PC-3 (cell line): ENCODE results near the gene GATA2. TPM values are rescaled to one million over a fixed set of nuclear protein-coding genes. Genes with fewer than 3 reads are reported as not detected.

Experiments used
- ATAC-seq: fragments of 200-7000 bp; cut with Tn5 transposase; 2 replicates; pipeline ENCODE4 v1.9.1; 2020; ENCODE audit warnings: mild to moderate bottlenecking, moderate library complexity
- BruUV-seq: library from RNA; stranded (reverse); fragments of 400-500 nt; replicated peaks from 2 replicates; lab custom pipeline; 2021; lab: Mats Ljungman, UMichigan
- CTCF ChIA-PET: fragments of 300-600 bp; sonication (Branson Sonifier 250); formaldehyde crosslinking; loops from one replicate; lab custom pipeline; 2022; ENCODE audit warnings: antibody characterized with exemption; lab: Charles Lee
- POLR2A ChIA-PET: fragments of 300-600 bp; sonication (Branson Sonifier 250); formaldehyde crosslinking; loops from one replicate; lab custom pipeline; 2022; ENCODE audit warnings: antibody characterized with exemption; ENCODE audit not compliant: unreplicated experiment; lab: Charles Lee
- DNase-seq: peaks from one replicate; pipeline ENCODE4 v3.0.0-alpha.2; 2015
- H2AFZ ChIP-seq: fragments of 300-600 bp; sonication (generic); 2 replicates; pipeline ENCODE4 v1.6.0; 2016; ENCODE audit warnings: antibody characterized with exemption, low read length
- H3F3A ChIP-seq: fragments of 300-600 bp; sonication (generic); one replicate; pipeline ENCODE4 v1.6.0; 2017; ENCODE audit warnings: antibody characterized with exemption, low read length, control low read depth, mild to moderate bottlenecking; ENCODE audit not compliant: unreplicated experiment
- H3K27ac ChIP-seq: fragments of 300-600 bp; sonication (generic); 2 replicates; pipeline ENCODE4 v1.5.1; 2016; ENCODE audit warnings: mild to moderate bottlenecking, low read length
- H3K27me3 ChIP-seq: fragments of 300-600 bp; sonication (generic); 2 replicates; pipeline ENCODE4 v1.6.1; 2016; ENCODE audit warnings: low read length, mixed read lengths
- H3K36me3 ChIP-seq: fragments of 300-600 bp; sonication (generic); 2 replicates; pipeline ENCODE4 v1.6.1; 2016; ENCODE audit warnings: low read depth, mixed run types, low read length, mixed read lengths
- H3K4me1 ChIP-seq: fragments of 300-600 bp; sonication (generic); 2 replicates; pipeline ENCODE4 v1.5.1; 2016; ENCODE audit warnings: low read length; ENCODE audit not compliant: insufficient read depth
- H3K4me2 ChIP-seq: fragments of 300-600 bp; sonication (generic); 2 replicates; pipeline ENCODE4 v1.6.0; 2016; ENCODE audit warnings: low read length
- H3K4me3 ChIP-seq: fragments of 300-600 bp; sonication (generic); 2 replicates; pipeline ENCODE4 v1.5.1; 2016; ENCODE audit warnings: mild to moderate bottlenecking, low read length, mixed read lengths
- H3K79me2 ChIP-seq: fragments of 300-600 bp; sonication (generic); 2 replicates; pipeline ENCODE4 v1.6.1; 2017; ENCODE audit warnings: low read length, mixed read lengths
- H3K9ac ChIP-seq: fragments of 300-600 bp; sonication (generic); 2 replicates; pipeline ENCODE4 v1.6.0; 2016; ENCODE audit warnings: mild to moderate bottlenecking, low read length
- H3K9me2 ChIP-seq: fragments of 300-600 bp; sonication (generic); replicated peaks from 2 replicates; pipeline ENCODE4 v1.6.1; 2016; ENCODE audit warnings: mixed run types, low read length, mixed read lengths
- H3K9me3 ChIP-seq: fragments of 300-600 bp; sonication (generic); 2 replicates; pipeline ENCODE4 v1.6.1; 2016; ENCODE audit warnings: low read length, mixed read lengths
- H4K20me1 ChIP-seq: fragments of 300-600 bp; sonication (generic); 2 replicates; pipeline ENCODE4 v1.6.1; 2016; ENCODE audit warnings: low read length, mixed read lengths
- EZH2 ChIP-seq: fragments of 300-600 bp; sonication (generic); IDR thresholded peaks from one replicate; pipeline ENCODE4 v1.6.1; 2017; ENCODE audit warnings: antibody characterized with exemption, mild to moderate bottlenecking, low read length; ENCODE audit not compliant: unreplicated experiment
- EZH2phosphoT487 ChIP-seq: fragments of 300-600 bp; sonication (generic); IDR thresholded peaks from 2 replicates; pipeline ENCODE4 v1.6.1; 2018; ENCODE audit warnings: mild to moderate bottlenecking, antibody characterized with exemption, low read length, borderline replicate concordance
- intact Hi-C: fragments of 100-400 bp; cut with micrococcal nuclease; formaldehyde crosslinking; loops from 2 replicates; pipeline ENCODE4 v1.9.0; 2023
- total RNA-seq: library from RNA; depleted of rRNA; stranded (reverse); fragments of >200 nt; gene quantifications from 2 replicates; pipeline ENCODE4 v1.2.3, GENCODE V29; 2014
- TF ChIP-seq, protein P1 (sequence below): fragments of 300-600 bp; sonication (generic); conservative IDR thresholded peaks from 2 replicates; pipeline ENCODE4 v1.5.1; 2017; ENCODE audit warnings: antibody characterized with exemption, low read depth, mild to moderate bottlenecking, low read length

Gene GATA2
- total RNA-seq, 1 experiment from 2014 or later = 32.4 TPM

GRCh38 chr3:128523591-128523990, 30.6 kb upstream of the GATA2 start:
- ChIA-PET CTCF (no interaction called here), POLR2A (no interaction called here)
- H3K4me2 ChIP-seq = no peak overlapping the region
- H3K9me2 ChIP-seq = no peaks in the 10 kb centered on the region
- BruUV-seq = no TSS peak
- no peak for ATAC-seq
- H4K20me1 ChIP-seq = no peaks in the 10 kb centered on the region
- H3K27ac ChIP-seq = no peak overlapping the region
- no peak overlapping the region for H3K9ac ChIP-seq
- H3K4me1 ChIP-seq = no peaks in the 10 kb centered on the region
- H3K9me3 ChIP-seq = no peaks in the 10 kb centered on the region
- no peaks in the 10 kb centered on the region for H3F3A ChIP-seq
- TF ChIP-seq EZH2phosphoT487 (no peak), EZH2 (no peak)
- TF ChIP-seq, protein P1, sequence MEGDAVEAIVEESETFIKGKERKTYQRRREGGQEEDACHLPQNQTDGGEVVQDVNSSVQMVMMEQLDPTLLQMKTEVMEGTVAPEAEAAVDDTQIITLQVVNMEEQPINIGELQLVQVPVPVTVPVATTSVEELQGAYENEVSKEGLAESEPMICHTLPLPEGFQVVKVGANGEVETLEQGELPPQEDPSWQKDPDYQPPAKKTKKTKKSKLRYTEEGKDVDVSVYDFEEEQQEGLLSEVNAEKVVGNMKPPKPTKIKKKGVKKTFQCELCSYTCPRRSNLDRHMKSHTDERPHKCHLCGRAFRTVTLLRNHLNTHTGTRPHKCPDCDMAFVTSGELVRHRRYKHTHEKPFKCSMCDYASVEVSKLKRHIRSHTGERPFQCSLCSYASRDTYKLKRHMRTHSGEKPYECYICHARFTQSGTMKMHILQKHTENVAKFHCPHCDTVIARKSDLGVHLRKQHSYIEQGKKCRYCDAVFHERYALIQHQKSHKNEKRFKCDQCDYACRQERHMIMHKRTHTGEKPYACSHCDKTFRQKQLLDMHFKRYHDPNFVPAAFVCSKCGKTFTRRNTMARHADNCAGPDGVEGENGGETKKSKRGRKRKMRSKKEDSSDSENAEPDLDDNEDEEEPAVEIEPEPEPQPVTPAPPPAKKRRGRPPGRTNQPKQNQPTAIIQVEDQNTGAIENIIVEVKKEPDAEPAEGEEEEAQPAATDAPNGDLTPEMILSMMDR = no peak
- intact Hi-C loops = no loop called here
- no peak overlapping the region for H2AFZ ChIP-seq
- H3K27me3 ChIP-seq = no peaks in the 10 kb centered on the region
- no peaks in the 10 kb centered on the region for H3K36me3 ChIP-seq
- H3K79me2 ChIP-seq = no peaks in the 10 kb centered on the region
- DNase-seq = no peak
- H3K4me3 ChIP-seq = no peak overlapping the region

- Histone ChIP-seq H4K20me1 (no peaks in the 10 kb centered on the region), H3K4me3 (no peak overlapping the region), H3K27me3 (no peaks in the 10 kb centered on the region), H3K79me2 (no peaks in the 10 kb centered on the region), H3K9me2 (no peaks in the 10 kb centered on the region), H3K27ac (no peak overlapping the region), H3K9me3 (no peaks in the 10 kb centered on the region), H3K9ac (no peak overlapping the region), H3K4me2 (no peak overlapping the region), H3K4me1 (no peaks in the 10 kb centered on the region), H3F3A (no peaks in the 10 kb centered on the region), H2AFZ (no peak overlapping the region), H3K36me3 (no peaks in the 10 kb centered on the region)
- intact Hi-C loops = no loop called here
- DNase-seq (no peak), ATAC-seq (no peak)
- TF ChIP-seq, protein P1 = no peak
- no peak for TF ChIP-seq EZH2phosphoT487
- no TSS peak for BruUV-seq
- POLR2A ChIA-PET = no interaction called here
- CTCF ChIA-PET = no interaction called here
These were observed 28.7 kb upstream of the GATA2 start for GRCh38 chr3:128521715-128522114.

- no peak overlapping the region for H2AFZ ChIP-seq
- ATAC-seq (no peak), DNase-seq (no peak)
- no peaks in the 10 kb centered on the region for H3K4me1 ChIP-seq
- H3K27ac ChIP-seq = no peak overlapping the region
- H3K9me3 ChIP-seq = no peaks in the 10 kb centered on the region
- CTCF ChIA-PET = no interaction called here
- no peak overlapping the region for H3K4me3 ChIP-seq
- no TSS peak for BruUV-seq
- POLR2A ChIA-PET = no interaction called here
- TF ChIP-seq EZH2phosphoT487 (no peak), EZH2 (no peak)
- TF ChIP-seq, protein P1 = no peak
- H3K27me3 ChIP-seq = no peaks in the 10 kb centered on the region
- H3K9ac ChIP-seq = no peak overlapping the region
- no peaks in the 10 kb centered on the region for H3K79me2 ChIP-seq
- H3K4me2 ChIP-seq = no peak overlapping the region
- H3K9me2 ChIP-seq = no peaks in the 10 kb centered on the region
- no peaks in the 10 kb centered on the region for H3K36me3 ChIP-seq
- H3F3A ChIP-seq = no peaks in the 10 kb centered on the region
- no peaks in the 10 kb centered on the region for H4K20me1 ChIP-seq
- intact Hi-C loops = no loop called here
These were observed 25.8 kb upstream of the GATA2 start for GRCh38 chr3:128518587-128519490.
